Measurements from ENCODE around the gene LITAF.
A peak's percentile ranks its signal among the peaks of the same experiment; 100 is the strongest.

Gene LITAF

DNA sequence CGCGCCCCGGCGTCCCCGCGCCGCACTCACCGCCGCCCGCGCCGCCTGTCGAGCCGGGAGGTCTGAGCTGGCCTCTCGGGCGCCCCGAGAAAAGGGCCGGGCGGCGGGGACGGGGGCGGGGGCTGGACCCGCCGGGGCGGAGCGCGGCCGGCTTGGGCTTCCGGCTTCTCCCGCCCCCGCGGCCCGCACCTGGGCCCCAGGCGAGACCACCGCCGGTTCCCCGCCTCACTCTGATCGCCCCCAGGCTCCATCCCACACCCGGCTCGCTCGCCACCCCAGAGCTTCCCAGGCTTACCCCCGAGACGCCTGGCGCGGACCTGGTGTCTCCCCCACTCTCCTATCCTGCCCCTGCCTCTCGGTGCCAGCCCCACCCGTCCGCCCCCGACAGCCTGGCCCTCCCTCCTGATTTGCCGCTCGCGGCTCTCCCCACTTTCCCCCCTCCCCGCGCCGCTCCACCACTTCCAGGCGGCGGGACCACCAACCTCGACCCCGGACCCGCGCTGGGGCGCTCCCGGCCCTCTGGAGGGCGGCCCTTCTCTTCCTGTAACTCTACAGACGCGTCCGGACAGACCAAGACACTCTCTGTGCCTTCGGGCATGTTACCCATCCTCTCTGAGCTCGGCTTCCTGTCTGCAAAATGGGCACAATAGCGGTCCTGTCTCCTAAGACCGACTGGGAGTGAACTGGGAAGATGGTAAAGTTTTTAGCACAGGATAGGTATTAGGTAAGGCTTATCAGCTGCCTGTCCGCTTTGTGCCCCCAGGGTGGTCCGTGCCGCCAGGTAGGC, at the start of gene LITAF:
TSS of gene LITAF (minus strand) at position 64 of the 787 bp plus-strand sequence. CDS start 30,189 bp downstream, outside the sequence.
- peak; percentile 60 for DNase-seq (ENCODE audit: low spot score)

DNA sequence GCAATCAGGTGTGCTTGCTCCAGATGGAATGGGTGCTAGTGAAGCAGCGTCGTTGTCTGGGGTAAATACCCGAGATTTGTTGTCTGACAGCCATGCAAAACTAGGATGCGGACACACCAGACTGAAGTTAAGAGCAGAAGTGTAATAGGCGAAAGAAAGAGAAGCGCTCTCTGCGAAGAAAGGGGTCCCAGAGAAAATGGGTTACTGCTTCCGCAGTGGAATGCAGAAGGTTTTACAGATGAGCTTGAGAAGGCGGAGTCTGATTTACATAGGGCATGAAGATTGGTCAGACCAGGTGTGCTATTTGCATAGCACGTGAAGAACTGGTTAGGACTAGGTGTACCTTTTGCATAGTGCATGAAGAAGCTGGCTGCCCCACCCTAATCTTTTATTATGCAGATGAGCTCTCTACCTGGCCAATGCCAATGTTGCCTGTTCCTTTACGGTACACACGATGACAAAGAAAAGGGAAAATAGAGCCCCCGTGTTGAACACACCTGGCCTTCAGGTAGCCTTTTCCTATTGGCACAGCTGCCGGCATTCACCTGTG, 49.5 kb upstream of the LITAF start:
- DNase-seq (ENCODE audit: low spot score), result no peak

DNA sequence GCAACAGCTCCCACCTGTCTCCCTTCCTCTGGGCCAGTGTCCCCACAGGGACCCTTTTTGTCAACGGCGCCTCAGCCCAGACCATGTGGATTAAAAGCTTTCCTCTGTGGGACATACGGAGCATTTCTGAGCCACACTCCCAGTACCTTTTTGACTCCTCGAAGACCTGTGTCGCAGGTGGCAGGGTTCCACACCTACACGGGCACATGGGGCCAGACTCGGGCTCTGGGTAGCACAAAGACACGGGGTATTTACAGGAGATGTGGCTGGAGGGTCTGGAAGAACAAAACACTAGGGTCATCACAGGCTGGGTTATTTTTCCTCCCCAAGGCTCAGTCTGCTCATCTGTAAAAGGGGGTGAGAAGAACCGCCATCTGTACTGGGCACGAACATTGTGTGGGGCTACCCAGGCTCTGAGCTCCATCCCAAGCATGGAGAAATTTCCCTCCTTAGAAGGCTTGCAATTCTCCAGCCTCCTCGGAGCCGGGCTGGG, 49.0 kb upstream of the LITAF start:
- no peak for DNase-seq (ENCODE audit: low spot score)

DNA sequence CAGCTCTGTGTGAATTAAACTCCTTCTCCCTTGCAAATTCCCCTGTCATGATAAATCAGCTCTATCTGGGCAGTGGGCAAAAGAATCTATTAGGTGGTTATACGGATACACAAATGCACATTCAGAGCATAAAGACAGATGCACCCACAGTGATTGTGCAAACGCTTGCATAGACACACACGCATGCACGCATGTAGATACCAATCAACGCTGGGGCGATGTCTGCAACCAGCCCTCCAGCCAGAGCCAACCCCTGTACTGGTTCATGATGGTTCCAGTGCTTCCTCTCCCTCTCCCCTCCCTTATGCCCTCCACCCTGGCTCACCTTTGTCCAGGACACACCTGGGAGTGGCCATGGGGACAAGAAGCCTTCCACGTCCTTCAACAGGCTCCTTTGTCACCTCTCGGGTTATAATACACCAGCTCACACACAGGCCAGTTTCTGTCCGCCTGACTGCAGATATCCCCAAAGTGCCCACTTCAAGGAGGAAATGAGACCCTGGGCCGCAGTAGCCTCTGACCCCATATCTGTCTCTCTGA, 48.5 kb upstream of the LITAF start:
- DNase-seq (ENCODE audit: low spot score), result no peak

DNA sequence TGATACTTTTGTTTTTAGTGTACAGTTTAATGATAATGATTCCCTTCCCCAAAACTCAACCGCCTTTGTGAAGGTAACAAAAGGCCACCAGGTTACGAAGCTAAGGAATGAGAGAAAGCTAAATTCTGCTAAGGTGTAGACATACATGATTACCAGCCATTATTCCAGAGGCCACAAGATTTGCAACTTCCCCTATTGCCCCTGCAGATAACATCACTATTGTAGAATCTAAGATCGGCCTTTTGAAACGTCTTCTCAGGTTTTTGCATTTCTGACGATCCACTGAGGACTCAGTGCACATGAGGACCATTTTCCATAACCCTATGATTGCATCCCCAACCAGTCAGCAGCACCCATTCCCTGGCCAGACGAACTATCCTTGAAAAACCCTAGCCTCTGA, 47.6 kb upstream of the LITAF start:
- no peak for DNase-seq (ENCODE audit: low spot score)

DNA sequence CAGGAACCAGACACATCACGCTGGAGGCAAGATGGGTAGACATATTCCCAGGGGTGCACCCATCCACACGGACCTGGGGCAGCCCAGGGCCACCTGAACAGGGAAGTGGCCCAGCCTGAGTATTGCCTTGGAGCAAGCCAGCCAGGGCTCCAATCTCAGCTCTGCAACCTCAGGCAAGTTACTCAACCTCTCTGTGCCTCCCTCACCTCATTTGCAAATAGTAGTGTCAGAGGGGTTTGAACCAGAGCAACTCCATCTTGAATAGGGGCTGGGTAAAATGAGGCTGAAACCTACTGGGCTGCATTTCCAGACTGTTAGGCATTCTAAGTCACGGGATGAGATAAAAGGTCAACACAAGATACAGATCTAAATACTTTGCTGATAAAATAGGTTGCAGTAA, 46.4 kb upstream of the LITAF start:
- DNase-seq (ENCODE audit: low spot score), result no peak

DNA sequence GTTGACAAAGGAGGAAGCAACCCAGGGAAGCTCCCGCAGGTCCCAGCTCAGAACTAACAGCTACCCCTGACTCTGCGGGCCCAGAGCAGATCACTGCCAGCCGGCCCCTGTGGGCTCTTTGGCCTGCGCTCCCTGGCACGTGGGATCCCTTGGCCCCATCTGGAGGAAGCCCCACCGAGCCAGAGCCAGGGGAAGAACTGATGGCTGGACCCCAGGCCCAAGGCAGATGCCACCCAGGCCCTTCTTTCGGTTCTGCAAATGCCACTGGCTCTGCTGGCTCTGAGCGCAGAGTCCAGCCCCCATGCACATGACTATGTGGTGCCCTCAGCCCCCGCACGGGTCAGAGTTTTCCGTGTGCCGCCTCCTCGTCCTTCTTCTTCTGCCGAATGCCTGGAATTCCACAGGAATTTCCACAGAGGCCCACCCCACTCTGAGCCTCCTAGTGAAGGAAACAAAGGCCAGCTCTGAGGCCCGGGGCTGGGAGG, 45.8 kb upstream of the LITAF start:
- no peak for DNase-seq (ENCODE audit: low spot score)

DNA sequence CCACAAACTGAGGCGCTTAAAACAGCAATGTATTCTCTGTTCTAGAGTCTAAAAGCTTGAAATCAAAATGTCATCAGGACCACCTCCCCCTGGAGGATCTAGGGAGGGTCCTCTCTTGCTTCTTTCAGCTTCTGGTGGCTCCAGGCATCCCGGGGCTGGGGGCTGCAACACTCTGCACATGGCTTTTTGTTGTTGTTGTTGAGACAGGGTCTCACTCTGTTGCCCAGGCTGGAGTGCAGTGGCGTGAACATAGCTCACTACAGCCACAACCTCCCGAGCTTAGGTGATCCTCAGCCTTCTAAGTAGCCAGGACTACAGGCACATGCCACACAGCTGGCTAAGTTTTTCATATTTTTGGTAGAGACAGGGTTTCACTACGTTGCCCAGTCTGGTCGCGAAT, 44.5 kb upstream of the LITAF start:
- DNase-seq (ENCODE audit: low spot score), result no peak

DNA sequence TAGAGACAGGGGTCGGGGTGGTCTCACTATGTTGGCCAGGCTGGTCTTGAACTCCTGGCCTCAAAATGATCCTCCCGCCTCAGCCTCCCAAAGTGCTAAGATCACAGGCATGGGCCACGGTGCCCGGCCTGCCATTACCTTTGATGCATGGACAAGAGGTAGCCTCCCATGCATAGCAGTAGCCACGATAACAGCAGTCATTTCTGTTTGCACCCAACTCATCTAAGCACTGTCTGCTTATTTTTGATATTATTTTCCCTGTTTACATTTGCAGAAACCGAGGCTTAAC, 44.0 kb upstream of the LITAF start:
- no peak for DNase-seq (ENCODE audit: low spot score)

DNA sequence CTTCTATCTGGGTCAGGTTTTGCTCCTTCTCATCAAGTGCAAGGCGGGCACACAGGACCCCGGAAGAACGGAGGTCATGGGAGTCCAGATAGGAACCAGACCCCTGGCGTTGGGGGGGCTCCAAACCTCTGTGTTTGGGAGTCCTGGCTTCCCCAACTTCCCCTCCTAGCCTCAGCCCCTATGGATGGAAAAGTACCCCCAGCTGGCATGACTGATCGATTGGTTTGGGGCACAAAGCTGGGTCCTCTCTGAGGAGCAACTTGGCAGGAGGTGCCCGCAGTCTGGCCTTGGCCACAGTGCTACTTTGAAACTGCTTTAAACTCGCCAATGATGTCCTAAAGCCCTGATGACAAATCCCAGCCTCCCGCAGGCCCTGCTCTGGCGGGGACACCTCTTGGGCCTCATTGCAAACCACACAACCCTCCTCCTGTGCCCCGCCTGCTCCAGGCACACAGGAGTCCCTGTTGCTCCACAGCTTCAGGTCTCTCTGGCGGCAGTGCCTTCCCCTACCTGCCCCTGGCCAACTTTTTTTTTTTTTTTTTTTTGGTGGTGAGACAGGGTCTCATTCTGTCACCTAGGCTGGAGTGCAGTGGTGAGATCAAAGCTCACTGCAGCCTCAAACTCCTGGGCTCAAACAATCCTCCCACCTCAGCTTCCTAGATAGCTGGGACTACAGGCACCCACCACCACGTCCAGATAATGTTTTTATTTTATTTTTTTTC, 43.5 kb upstream of the LITAF start:
- DNase-seq (ENCODE audit: low spot score), result no peak

DNA sequence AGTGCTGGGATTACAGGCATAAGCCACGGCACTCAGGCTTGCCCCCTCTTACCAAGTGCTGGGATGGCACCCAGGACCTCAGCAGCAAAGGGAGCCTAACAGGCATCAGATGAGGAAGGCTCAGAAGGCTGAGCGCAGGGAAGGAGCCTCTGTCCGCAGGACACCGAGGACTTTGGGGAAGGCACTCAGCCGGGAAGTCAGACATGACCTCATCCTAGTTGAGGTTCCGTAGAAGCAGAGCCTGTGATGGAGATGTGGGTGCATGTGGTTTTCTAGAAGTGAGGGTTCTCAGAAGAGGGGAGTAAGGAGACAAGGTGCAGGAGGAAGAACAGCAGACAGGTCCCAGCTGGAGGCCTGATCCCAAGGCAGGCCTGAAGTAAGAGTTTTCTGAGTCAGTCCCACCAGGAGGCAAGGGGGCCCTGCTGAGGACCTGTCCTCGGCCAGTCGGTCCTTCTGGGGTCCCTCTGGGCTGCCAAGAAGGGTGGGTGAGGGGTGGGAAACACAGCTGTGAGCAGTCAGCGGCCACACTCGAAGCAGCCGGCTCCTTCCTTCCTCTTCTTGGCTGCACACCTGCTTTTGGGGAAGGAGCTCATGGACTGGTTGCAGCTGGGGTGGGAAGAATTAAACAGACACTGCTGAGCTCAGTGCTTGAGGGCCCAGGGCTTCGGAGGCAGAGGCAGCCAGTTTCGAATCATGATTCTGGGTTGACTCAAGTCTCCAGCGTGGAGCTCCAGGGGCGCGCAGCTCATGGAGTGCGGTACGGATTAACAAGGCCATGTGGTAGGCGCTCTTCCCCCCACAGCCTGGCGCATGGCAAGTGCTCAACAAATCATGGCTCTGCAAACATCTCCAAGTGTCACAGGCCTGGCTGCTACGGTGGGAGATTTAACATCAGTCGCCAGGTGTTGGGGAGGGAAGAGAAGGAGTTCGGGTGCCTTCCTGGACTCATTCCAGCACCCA, 42.6 kb upstream of the LITAF start:
- no peak for DNase-seq (ENCODE audit: low spot score)

DNA sequence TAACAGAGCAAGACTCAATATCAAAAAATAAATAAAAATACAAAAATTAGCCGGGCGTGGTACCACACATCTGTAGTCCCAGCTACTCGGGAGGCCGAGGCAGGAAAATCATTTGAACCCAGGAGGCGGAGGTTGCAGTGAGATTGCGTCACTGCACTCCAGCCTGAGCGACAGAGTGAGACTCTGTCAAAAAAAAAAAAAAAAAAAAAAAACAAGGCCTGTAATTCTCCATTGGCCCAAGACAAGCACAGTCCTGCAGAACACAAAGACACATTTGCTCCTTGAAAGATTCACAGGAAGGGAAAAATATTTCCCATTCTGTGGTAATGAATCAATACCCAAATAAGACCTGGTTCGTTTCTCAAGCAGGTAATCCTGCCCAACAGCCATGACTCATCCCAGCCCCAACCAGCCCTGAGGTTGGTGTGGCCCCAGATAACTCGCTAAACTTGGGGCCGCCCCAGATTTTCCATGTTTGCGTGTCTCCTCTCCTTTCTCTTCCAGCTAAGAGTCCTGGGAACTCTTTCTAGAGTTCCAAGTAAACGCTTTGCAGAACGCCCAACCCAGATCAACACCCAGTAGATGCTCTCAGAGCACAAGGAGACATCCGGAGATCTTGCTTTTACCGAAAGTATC, 41.2 kb upstream of the LITAF start:
- DNase-seq (ENCODE audit: low spot score), result no peak

DNA sequence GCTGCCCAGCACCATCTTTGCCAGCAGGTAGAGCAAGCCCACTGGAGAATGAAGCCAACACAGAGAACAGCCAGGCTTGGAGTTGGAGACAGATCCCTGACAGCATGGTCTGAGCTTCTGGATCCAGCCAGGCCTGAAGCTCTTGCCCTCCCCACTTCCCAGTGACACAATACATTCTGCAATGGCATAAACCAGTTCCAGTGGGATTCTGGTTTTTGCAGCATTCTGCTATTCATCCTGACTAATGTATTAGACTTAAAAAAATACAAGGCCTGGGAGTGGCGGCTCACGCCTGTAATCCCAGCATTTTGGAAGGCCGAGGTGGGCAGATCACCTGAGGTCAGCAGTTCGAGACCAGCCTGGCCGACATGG, 40.6 kb upstream of the LITAF start:
- no peak for DNase-seq (ENCODE audit: low spot score)

DNA sequence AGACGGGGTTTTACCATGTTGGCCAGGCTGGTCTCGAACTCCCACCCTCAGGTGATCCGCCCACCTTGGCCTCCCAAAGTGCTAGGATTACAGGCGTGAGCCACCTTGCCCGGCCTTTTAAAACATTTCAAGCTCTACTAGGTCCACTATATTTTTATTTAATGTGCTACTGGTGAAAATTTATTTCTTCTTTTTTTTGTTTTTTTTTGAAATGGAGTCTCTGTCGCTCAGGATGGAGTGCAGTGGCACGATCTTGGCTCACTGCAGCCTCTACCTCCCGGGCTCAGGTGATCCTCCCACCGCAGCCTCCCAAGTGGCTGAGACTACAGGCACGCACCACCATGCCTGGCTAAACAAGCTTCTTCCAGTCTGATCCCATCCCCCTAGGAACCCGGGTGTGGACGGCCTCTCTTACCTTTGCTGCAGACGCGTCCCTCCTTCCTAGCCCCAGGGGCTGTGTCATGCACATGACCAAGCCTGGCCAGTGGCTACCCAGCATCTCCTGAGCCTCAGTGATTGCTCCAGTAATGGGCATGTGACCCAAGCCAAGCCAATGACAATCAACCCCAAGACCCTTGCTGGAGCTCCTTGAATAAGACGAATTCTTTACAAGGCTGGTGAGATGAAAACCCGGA, 40.1 kb upstream of the LITAF start:
- no peak for DNase-seq (ENCODE audit: low spot score)

DNA sequence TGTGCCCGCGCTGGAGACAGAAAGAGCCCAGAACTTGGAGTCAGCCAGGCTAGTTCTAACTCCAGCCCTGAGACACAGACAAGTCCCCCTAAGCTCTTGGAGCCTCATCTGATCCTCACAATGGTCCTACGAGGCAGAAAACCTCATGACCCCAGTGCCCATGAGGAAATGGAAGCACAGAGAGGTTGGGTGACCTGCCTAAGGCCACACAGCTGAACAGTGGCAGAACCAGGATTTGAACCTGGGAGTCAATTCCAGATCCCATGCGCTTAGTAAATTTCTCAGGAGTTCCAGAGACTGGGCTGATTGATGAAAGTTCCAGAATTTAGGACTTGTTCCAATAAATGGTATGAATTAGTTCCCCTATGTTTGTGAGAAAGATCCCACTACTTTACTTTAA, 39.0 kb upstream of the LITAF start:
- DNase-seq (ENCODE audit: low spot score), result no peak

DNA sequence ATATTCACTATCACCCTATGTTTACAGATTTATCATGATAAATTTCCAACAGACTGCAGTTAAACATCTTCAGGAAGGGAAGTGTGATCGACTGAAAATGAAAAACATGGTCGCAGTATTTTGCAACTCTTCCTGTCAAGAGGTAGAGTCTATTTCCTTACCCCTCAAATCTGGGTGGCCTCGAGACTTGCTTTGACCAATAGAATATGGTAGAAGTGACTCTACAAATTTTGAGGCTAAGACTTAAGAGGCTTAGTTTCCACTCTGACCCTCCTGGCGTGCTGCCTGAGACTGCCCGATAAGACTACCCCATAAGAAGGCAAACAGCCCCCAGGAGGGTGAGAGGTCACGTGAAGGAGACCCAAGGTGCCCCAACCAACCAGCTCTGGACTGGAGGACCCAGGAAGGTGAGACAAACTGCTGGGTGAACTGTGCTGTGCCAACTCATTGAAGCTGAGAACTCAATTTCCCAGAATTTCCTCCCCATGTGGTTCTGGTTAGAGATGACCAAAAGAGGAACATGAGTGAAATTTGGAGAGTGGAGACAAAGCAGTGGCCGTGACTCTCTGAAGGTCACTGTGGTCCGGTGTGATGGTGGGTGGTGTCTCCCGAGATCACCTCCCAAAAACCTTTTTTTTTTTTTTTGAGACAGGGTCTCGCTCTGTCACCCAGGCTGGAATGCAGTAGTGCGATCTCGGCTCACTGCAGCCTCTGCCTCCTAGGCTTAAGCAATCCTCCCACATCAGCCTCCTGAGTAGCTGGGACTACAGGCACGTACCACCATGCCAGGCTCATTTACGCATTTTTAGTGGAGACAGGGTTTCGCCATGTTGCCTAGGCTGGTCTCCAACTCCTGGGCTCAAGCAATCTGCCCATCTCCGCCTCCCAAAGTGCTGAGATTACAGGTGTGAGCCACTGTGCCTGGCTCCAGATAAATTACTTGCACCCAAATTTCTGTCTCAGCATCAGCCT, 38.2 kb upstream of the LITAF start:
- no peak for DNase-seq (ENCODE audit: low spot score)

DNA sequence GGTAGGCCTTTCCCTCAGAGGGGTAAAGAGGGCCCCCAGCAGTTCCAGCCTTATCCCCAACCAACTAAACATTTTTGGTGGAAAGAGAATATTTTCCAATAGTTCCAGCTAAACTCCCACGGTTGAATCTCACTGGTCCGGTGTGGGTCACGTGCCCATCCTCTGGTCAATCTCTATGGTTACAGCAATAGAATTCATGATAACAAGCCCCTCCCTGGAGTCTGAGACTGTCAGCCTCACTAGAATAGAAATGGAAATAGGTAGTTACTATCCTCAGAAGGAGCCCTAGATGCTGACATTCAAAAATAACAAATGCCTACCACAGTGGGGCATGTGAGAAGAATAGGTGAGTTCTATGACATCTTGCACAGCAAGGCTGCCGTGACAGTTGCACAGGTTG, 37.5 kb upstream of the LITAF start:
- no peak for DNase-seq (ENCODE audit: low spot score)

DNA sequence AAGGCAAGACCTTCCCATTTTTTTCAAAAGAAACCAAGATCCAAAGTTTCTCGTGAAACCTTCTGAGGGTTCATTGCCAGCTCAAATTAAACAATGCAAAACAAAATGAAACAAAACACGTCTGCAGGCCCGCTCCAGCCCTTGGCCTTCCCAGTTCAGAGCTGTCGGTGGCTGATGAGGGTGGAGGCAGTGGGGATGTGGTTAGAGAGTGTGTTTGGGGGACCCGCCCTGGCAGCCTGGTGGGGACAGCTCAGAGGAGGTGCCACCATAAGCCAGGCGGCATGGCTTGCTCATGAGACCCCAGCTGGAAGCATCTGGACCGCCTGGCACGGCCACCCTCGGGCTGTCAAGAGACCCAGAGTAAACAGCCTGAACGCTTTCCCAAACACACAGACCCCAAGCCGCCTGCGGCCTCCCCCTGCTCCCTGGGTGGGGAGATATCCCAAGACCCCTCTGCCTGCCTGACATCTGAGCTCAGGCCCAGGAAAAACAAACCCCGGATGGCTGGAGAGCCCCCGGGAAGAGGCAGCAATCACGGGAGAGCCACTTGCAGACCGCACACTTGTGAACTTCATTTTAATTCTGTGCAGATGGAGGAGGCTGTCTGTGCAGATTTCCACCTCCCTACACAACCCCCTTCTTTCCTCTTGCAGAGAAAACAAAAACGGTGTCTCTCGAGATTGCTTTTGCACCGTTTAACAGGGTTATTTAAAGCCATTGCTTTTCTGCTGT, 35.4 kb upstream of the LITAF start:
- DNase-seq (ENCODE audit: low spot score), result no peak

DNA sequence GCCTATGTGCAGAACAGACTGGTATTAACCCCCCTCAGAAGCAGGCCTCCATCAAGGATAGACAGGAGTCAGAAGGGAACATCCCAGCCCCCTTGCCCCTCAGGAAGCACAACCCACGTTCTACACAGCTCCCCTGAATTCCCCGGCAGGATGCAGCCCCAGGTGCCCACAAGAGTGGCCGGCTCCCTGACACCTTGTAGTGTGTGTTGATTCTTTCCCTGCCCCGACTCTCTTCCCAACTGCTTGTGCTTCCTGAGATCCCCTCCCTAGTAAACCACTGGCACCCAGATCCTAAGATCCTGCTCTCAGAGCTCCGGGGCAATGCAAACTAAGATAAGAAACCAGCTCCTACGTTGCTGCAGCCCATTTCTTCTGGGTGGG, 34.8 kb upstream of the LITAF start:
- DNase-seq (ENCODE audit: low spot score), result no peak
